ENCODE results near the gene CIDEC. TPM values are rescaled to one million over a fixed set of nuclear protein-coding genes. Genes with fewer than 3 reads are reported as not detected.

The CIDEC gene
- total and polyA plus RNA-seq, 2 of the 13 experiments (the other 11 are each of a cell fraction or from before 2014, with no cell fraction given), result 2.5 to 10.4 TPM

DNA sequence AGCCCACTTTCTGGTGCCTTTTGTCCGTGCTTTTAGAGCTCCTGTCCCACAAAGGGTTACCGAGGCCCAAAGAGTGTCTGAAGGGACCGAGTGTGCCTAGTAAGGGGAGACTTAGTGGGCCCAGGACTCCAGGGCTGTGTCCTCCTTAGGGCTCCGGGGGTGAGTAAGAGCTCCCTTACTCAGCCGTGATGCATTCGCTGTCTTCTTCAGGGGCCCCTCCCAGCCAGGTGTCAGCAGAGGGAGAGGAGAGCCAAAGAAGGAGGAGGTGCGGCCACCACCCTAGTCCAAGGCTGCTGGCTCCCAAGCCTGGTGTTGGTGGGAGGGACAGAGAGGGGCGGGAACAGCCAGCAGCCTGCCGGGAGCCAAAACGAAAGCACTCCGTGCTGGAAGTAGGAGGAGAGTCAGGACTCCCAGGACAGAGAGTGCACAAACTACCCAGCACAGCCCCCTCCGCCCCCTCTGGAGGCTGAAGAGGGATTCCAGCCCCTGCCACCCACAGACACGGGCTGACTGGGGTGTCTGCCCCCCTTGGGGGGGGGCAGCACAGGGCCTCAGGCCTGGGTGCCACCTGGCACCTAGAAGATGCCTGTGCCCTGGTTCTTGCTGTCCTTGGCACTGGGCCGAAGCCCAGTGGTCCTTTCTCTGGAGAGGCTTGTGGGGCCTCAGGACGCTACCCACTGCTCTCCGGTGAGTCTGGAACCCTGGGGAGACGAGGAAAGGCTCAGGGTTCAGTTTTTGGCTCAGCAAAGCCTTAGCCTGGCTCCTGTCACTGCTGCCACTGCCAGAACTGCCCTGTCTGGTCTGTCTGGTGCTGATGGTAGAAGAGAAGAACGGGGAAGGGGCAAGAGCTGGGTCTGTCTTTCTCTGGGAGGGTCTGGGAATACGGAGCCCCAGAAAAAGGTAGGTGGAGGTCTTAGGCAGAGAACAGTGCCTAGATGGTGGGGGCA lies 37.0 kb upstream of the CIDEC start, which contains the start of gene IL17RC (continued):
- TF ChIP-seq, protein P1, sequence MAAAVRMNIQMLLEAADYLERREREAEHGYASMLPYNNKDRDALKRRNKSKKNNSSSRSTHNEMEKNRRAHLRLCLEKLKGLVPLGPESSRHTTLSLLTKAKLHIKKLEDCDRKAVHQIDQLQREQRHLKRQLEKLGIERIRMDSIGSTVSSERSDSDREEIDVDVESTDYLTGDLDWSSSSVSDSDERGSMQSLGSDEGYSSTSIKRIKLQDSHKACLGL (CRISPR knock-in tag; IDR thresholded peaks at IDR 0.05), result no peak
- TF ChIP-seq ESRRA (CRISPR knock-in tag; IDR thresholded peaks at IDR 0.05; ENCODE audit: low read depth) (no peak), PLRG1 (conservative IDR thresholded peaks at IDR 0.05) (no peak), EEA1 (CRISPR knock-in tag; IDR thresholded peaks at IDR 0.05; ENCODE audit: borderline replicate concordance) (no peak), SALL2 (CRISPR knock-in tag; IDR thresholded peaks at IDR 0.05) (peak; percentile 51; the same call in 1 of the 2 replicates), PRMT3 (CRISPR knock-in tag; IDR thresholded peaks at IDR 0.05; ENCODE audit: borderline replicate concordance, low read depth) (no peak), ZNF678 (CRISPR knock-in tag; IDR thresholded peaks at IDR 0.05) (no peak), ZNF430 (CRISPR knock-in tag; IDR thresholded peaks at IDR 0.05) (peak; percentile 63; the same call in 1 of the 2 replicates)
- TF ChIP-seq, protein P2, sequence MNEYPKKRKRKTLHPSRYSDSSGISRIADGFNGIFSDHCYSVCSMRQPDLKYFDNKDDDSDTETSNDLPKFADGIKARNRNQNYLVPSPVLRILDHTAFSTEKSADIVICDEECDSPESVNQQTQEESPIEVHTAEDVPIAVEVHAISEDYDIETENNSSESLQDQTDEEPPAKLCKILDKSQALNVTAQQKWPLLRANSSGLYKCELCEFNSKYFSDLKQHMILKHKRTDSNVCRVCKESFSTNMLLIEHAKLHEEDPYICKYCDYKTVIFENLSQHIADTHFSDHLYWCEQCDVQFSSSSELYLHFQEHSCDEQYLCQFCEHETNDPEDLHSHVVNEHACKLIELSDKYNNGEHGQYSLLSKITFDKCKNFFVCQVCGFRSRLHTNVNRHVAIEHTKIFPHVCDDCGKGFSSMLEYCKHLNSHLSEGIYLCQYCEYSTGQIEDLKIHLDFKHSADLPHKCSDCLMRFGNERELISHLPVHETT (CRISPR knock-in tag; conservative IDR thresholded peaks at IDR 0.05), result 0 out of 2 replicates have a peak, but pooled peaks have one; percentile 11
- TF ChIP-seq, protein P3, sequence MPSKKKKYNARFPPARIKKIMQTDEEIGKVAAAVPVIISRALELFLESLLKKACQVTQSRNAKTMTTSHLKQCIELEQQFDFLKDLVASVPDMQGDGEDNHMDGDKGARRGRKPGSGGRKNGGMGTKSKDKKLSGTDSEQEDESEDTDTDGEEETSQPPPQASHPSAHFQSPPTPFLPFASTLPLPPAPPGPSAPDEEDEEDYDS (CRISPR knock-in tag; IDR thresholded peaks at IDR 0.05), result peak; percentile 75; the same call in 1 of the 2 replicates

Data from HepG2 (cell line).